GM13977 (cell line): ENCODE data around the gene STEEP1.
A peak's percentile ranks its signal among the peaks of the same experiment; 100 is the strongest.

ENCODE experiments used
- DNase-seq: peaks from one replicate; pipeline ENCODE4 v3.0.0; 2012; ENCODE audit warnings: low spot score
- in situ Hi-C: fragments of 300-500 bp; cut with MboI; formaldehyde crosslinking; loops from one replicate; pipeline ENCODE4 v1.12.0; 2022; ENCODE audit warnings: low sequenced_read_pairs, low pct_unique_long_range_greater_than_20kb, mixed read lengths, inconsistent platforms; ENCODE audit not compliant: unreplicated experiment
- TF ChIP-seq, protein P1 (sequence below): IDR thresholded peaks from 2 replicates; pipeline ENCODE4 v1.5.1; 2012; ENCODE audit warnings: mild to moderate bottlenecking, control low read depth; ENCODE audit not compliant: insufficient read depth; ENCODE audit errors: extremely low read depth, missing control alignments

The STEEP1 gene

DNA sequence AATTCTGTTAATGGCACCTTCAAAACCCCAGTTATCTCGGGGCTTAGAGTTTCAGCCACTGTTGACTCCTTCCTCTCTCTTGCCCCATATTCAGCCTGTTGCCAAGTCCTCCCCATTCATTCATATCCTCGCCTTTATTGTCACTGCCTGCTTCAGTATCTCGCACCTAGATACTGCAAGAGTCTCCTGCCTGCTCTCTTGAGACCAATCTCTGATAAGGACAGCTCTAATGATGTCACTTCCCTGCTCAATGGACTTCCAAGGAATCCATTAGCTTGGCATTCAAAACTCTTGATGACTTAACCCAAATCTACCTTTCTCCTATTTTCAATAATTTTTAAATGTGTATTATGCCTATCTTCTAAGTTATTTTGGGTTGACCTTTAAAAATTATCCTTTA lies 8.0 kb upstream of the STEEP1 start:
- TF ChIP-seq, protein P1, sequence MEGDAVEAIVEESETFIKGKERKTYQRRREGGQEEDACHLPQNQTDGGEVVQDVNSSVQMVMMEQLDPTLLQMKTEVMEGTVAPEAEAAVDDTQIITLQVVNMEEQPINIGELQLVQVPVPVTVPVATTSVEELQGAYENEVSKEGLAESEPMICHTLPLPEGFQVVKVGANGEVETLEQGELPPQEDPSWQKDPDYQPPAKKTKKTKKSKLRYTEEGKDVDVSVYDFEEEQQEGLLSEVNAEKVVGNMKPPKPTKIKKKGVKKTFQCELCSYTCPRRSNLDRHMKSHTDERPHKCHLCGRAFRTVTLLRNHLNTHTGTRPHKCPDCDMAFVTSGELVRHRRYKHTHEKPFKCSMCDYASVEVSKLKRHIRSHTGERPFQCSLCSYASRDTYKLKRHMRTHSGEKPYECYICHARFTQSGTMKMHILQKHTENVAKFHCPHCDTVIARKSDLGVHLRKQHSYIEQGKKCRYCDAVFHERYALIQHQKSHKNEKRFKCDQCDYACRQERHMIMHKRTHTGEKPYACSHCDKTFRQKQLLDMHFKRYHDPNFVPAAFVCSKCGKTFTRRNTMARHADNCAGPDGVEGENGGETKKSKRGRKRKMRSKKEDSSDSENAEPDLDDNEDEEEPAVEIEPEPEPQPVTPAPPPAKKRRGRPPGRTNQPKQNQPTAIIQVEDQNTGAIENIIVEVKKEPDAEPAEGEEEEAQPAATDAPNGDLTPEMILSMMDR, result no peak
- in situ Hi-C loops, result no loop called here
- no peak for DNase-seq

DNA sequence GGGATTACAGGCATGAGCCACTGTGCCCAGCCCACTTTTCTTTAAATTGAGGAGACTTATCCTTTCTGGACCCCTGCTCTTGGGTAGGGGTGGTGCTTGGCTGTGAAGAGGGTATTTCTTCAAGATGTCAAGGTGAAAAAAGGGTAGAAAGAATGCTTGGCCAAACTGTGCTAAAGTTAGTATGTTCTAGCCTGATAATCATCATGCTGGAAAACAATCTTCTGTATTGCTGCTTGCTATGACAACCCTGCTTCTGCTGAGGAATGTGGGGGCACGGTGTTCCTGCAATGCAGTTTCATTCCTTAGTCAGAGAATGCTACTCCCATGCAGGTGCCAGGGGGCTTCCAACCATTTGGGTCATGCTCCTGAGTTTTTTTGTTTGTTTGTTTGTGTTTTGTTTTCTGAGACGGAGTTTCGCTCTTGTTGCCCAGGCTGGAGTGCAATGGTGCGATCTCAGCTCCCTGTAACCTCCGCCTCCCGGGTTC lies 5.2 kb upstream of the STEEP1 start:
- in situ Hi-C loops, result no loop called here
- TF ChIP-seq, protein P1, result no peak
- DNase-seq, result no peak

DNA sequence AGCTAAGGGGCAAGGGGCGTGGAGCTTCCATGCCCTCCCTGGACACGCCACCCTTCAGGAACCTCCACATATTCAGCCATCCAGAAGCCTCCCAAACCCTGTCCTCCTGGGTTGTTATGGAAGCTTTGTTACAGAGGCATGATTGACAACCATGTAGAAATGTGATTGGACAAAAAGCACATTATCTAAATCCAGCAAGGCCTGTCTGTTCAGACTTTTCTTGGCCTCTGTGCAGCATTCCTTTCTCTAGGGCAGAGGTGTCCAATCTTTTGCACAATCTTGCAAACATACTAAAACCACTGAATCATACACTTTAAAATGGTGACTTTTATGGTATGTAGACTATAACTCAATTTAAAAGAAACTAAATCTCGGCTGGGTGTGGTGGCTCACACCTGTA lies 12.7 kb downstream of the STEEP1 start:
- TF ChIP-seq, protein P1, result no peak
- no peak for DNase-seq
- in situ Hi-C loops, result no loop called here

DNA sequence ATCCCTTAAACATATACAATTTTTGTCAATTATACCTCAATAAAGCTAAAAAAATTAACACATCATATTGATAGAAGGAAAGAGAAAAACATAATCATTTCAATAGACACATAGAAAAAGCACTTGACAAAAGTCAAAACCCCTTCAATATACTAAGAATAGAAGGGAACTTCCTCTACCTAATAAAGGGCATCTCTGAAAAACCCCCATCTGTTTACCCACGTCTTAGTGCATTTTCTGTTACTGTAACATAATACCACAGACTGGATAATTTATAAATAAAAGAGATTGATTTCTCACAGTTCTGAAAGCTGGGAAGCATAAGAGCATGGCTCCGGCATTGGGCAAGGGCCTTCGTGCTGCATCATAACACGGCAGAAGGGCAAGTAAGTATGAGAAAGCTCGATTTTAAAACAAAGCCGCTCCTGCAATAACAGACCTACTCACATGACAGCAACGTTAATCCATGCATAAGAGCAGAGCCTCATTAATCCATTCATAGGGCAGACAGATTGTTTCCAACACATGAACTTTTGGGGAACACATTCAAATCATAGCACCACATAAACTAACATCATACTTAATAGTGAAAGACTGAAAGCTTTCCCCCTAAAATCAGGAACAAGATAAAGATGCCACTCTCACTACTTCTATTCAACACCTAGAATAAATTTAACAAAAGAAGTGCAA lies 15.7 kb downstream of the STEEP1 start:
- in situ Hi-C loops, result no loop called here
- TF ChIP-seq, protein P1, result no peak
- peak; percentile 31 for DNase-seq

DNA sequence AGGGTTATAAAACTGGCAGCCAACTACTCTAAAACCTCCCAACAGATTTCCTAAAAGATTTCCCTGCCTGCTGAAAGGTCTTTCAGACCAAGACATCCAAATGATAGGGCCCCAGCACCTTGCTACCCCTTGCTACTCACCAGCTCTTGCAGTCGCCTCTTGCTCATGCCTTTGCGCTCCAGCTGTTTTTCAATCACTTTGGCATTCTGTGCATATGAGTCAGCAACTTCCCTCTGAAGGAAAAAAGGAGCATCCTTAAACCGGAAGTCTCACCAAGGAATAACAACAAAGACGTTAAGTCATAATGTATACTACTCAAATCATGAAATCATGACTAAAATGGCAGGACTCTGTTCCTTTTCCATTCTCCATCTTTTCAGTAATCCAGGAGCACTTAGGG lies 24.0 kb downstream of the STEEP1 start:
- TF ChIP-seq, protein P1, result no peak
- DNase-seq, result no peak
- in situ Hi-C loops, result no loop called here

DNA sequence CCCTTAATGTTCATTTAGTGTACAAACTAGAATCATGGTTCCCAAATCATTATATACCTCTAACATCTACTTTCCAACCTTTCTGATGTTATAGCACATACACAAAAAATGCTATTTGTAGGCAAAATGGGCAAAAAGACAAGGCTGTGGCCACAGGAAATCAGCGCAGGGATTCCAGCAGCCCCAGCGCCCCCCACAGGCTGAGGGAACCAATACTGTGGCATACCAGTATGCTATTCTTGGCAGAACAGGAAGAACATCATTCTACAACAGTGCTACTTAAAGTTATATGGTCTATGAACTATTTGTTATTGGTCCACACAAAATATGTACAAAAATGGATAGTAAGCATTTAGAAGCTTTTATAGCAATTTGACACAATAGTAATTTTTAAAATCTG lies 25.3 kb downstream of the STEEP1 start:
- TF ChIP-seq, protein P1, result peak; percentile 28
- DNase-seq, result no peak
- in situ Hi-C loops, result no loop called here
